HG03571 (cell line): ENCODE measurements around the gene ZNF778.

Experiments
- ATAC-seq: cut with Tn5 transposase; IDR thresholded peaks from one replicate; pipeline ENCODE4 v1.9.1; 2021; ENCODE audit not compliant: unreplicated experiment

The ZNF778 gene

GRCh38 chr16:89193576-89194293, 23.8 kb upstream of the ZNF778 start:
- no peak for ATAC-seq

- ATAC-seq: no peak
Observed at GRCh38 chr16:89194340-89195311, 22.9 kb upstream of the ZNF778 start.

- ATAC-seq: no peak
Observed at GRCh38 chr16:89195521-89196171, 21.9 kb upstream of the ZNF778 start.

GRCh38 chr16:89197033-89197632, 20.4 kb upstream of the ZNF778 start:
- ATAC-seq: no peak

GRCh38 chr16:89197633-89198416, 19.7 kb upstream of the ZNF778 start:
- no peak for ATAC-seq

- ATAC-seq: no peak
Observed at GRCh38 chr16:89198417-89199240, 18.9 kb upstream of the ZNF778 start.

GRCh38 chr16:89199241-89200123, 18.0 kb upstream of the ZNF778 start:
- no peak for ATAC-seq

GRCh38 chr16:89200124-89200849, 17.2 kb upstream of the ZNF778 start, which contains the start of gene SLC22A31:
Gene SLC22A31, minus strand, starts transcription at chr16:89200537. Its CDS starts 36 bp downstream, at chr16:89200501.
- no peak for ATAC-seq

- no peak for ATAC-seq
Observed at GRCh38 chr16:89200850-89201411, 16.6 kb upstream of the ZNF778 start.

- ATAC-seq: no peak
Observed at GRCh38 chr16:89201439-89202377, 15.8 kb upstream of the ZNF778 start.

GRCh38 chr16:89202422-89203215, 14.9 kb upstream of the ZNF778 start:
- ATAC-seq: no peak

GRCh38 chr16:89207993-89208392, 9.5 kb upstream of the ZNF778 start:
- no peak for ATAC-seq

GRCh38 chr16:89209522-89210044, 7.9 kb upstream of the ZNF778 start:
- ATAC-seq: no peak

- no peak for ATAC-seq
Observed at GRCh38 chr16:89210165-89210903, 7.2 kb upstream of the ZNF778 start.
